ENCODE results near the gene EFHD2.
"Not testable (repeated sequence)": the region's sequence is repeated elsewhere in the genome, so short reads cannot be mapped to it uniquely, and the experiment has no call there.

EFHD2 gene

GRCh38 chr1:15429701-15430149, 20.0 kb downstream of the EFHD2 start:
- no peak for DNase-seq (ENCODE audit: low read depth in 1 of 2, low spot score in 1 of 2)

DNA sequence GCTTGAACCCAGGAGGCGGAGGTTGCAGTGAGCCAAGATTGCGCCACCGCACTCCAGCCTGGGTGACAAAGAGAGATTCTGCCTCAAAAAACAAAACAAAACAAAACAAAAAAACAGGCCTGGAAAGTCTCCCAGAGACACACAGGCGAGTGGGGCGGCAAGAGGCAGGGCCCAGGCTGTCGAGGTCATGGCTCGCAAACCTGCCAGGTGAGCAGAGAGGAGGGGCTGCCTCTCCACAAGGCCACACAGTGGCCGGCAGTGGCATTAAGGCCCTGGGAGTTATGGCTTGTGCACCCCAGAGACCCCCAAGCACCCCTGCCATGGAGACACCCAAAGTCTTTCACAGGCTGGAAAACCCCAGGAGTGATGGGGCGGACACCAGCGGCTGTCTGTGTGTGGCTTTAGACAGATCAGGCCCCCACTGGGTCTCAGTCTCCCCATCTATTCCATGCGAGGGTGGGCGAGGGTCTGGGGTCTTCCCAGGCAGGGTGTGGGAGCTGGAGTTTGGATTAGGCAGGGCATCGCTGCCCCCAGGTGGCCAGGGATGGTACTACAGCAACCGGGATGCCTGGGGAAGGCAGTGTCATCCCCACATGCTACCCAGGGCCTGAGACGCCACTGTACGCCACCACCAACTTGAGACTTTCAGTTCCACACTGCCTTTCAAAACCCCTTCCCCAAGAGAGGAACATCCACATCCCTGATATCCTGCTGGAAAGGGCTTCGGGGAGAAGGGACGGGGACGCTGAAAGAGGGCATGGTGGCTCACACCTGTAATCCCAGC, 21.3 kb downstream of the EFHD2 start:
- peak; percentile 61 to 75 for DNase-seq (ENCODE audit: low read depth in 1 of 2, low spot score in 1 of 2)

GRCh38 chr1:15431571-15431948, 21.9 kb downstream of the EFHD2 start:
- DNase-seq (ENCODE audit: low read depth in 1 of 2, low spot score in 1 of 2): no peak

GRCh38 chr1:15432324-15432723, 22.6 kb downstream of the EFHD2 start:
- DNase-seq (ENCODE audit: low read depth in 1 of 2, low spot score in 1 of 2): no peak

DNA sequence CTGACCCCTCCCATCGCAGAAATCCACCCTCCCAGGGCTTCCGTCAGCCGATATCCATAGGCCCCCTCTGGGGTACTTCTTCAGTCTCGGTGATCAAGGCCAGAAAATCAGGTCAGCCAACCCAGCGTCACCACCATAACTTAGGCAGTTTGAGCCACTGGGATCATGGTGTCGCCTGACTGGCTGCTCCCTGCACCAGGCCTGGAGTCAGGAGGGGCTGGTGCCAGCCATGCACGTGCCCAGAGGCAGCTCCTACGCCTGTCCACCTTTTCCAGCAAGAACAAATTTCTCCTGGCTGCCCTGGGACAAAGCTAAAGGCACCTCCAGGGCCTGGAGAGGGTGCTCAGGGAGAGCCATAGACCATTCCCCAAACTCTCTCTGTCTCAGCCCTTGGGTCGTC, 23.8 kb downstream of the EFHD2 start:
- no peak for DNase-seq (ENCODE audit: low read depth in 1 of 2, low spot score in 1 of 2)

DNA sequence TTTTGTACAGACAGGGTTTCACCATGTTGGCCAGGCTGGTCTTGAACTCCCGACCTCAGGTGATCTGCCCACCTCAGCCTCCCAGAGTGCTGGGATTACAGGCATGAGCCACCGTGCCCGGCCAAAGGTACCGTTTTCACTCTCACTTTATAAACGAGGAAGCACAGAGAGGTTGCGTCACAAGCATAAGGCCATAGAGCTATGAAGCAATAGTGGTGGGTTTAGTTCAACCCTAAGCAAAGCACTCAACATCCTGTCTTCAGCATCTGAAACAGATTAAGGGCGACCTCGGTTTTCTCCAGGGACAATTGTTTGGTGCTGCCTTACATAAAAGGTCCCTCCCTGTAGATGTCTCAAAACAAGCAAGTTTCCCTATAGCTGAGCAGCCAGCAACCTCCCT, 25.1 kb downstream of the EFHD2 start:
- not testable (repeated sequence) for DNase-seq (ENCODE audit: low read depth in 1 of 2, low spot score in 1 of 2)

DNA sequence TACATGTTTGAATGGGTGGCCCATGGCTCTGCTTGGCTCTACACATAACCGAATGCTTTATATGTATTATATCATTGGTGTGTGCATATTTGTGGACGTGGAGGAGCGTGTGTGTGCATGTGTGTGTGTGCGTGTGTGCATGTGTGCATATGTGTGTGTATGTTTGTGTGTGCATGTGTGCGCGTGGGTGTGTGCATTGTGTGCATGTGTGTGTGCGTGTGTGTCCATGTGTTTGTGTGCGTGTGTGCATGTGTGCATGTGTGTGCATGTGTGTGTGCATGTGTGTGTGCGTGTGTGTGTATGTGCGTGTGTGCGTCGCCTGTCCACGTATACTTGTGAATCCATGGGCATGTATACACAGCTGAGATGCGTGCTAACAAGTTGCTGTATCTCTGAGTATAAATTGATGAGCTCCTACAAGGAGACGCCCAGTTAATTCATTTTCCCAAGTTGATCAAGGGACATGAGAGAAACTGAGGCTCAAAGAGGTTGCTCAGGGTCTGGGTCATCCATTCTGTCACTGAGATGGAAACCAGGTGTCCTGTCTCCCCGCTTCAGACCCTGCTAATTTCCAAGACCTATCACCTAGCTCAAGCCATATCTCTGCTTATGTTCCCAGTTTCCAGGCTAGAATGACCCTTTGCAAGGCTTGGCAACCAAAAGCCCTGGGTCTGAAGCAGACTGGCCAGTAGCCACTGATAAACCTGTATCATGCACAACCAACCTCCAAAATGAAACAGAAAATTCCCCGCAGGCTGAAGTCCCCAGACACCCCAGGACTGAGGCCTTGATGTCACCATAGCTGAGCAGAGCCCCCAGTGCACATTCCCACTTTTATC, 25.8 kb downstream of the EFHD2 start:
- no peak for DNase-seq (ENCODE audit: low read depth in 1 of 2, low spot score in 1 of 2)

DNA sequence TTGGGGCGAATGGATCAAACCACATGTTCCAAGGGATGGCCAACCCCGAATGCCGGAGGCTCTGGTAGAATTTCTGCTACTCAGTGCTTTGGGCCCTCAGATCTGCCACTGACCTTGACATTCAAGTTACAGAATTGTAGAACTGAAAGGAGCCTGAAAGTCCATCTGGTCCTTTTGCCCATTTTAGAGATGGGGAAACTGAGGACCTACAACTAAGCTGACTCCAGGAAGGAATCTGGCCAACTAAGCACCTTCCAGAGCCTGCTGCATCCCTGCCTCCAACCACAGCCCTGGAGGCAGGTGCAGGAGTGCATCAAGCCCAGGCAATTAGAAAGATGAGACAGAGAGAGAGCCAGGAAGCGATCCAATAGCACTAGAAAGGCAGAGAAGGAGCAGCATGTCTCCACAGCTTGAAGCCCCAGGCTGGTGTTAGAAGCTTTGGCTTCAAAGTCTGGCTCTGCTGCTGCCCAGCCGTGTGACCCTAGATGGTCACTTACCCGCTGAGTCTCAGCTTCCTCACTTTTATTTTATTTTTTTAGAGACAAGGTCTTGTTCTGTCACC, 27.3 kb downstream of the EFHD2 start:
- no peak for DNase-seq (ENCODE audit: low read depth in 1 of 2, low spot score in 1 of 2)

- DNase-seq (ENCODE audit: low read depth in 1 of 2, low spot score in 1 of 2): no peak
Observed at GRCh38 chr1:15439325-15439724, 29.6 kb downstream of the EFHD2 start.

DNA sequence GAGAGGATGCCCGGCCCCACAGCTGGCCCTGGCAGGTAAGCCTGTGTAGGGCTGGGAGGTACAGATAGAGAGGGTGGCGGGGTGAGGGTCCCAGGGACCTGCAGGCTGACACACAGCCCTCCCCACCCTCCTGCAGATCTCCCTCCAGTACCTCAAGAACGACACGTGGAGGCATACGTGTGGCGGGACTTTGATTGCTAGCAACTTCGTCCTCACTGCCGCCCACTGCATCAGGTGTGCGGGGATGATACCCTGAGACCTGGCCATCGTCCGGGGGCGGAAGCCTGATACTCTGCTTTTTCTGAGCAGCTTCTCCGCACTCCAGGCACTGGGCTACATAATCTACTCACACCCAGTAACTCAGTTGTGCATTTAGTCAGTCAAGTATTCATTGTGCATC, 30.7 kb downstream of the EFHD2 start:
- no peak for DNase-seq (ENCODE audit: low read depth in 1 of 2, low spot score in 1 of 2)

- no peak for DNase-seq (ENCODE audit: low read depth in 1 of 2, low spot score in 1 of 2)
Observed at GRCh38 chr1:15441247-15441646, 31.6 kb downstream of the EFHD2 start.

GRCh38 chr1:15442119-15442518, 32.4 kb downstream of the EFHD2 start:
- no peak for DNase-seq (ENCODE audit: low read depth in 1 of 2, low spot score in 1 of 2)

DNA sequence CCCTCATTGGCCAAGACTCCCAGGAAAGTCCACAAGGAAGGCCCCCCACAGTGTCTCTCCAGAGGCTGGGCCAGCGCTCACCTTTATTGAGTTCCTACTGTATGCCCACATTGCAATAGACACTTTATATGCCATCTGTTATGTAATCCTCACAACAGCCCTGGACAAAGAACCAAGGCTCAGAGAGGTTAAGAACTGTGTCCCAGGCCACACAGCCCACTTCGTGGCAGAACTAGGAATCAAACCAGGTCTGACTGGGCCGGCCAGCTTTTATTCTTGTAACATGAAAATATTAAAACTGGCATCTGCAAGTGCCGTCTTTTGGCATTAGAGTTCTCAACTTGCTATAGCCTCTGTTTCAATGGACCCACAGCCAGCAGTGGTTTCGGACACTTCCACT, 33.1 kb downstream of the EFHD2 start:
- DNase-seq (ENCODE audit: low read depth in 1 of 2, low spot score in 1 of 2): no peak

DNA sequence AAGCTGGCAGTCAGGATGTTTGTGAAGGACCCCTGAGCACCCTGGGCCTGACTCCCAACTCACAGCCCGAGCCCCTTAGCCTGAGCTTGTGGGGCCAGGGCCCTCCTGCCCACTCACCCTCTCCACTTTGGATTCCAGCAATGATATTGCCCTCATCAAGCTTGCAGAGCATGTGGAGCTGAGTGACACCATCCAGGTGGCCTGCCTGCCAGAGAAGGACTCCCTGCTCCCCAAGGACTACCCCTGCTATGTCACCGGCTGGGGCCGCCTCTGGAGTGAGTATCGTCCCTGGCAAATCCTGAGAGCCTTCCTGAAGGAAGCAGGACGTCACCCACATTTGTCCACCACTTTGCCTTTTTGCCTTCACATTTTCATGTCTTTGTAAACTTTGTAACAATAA, 33.6 kb downstream of the EFHD2 start:
- DNase-seq (ENCODE audit: low read depth in 1 of 2, low spot score in 1 of 2): no peak

DNA sequence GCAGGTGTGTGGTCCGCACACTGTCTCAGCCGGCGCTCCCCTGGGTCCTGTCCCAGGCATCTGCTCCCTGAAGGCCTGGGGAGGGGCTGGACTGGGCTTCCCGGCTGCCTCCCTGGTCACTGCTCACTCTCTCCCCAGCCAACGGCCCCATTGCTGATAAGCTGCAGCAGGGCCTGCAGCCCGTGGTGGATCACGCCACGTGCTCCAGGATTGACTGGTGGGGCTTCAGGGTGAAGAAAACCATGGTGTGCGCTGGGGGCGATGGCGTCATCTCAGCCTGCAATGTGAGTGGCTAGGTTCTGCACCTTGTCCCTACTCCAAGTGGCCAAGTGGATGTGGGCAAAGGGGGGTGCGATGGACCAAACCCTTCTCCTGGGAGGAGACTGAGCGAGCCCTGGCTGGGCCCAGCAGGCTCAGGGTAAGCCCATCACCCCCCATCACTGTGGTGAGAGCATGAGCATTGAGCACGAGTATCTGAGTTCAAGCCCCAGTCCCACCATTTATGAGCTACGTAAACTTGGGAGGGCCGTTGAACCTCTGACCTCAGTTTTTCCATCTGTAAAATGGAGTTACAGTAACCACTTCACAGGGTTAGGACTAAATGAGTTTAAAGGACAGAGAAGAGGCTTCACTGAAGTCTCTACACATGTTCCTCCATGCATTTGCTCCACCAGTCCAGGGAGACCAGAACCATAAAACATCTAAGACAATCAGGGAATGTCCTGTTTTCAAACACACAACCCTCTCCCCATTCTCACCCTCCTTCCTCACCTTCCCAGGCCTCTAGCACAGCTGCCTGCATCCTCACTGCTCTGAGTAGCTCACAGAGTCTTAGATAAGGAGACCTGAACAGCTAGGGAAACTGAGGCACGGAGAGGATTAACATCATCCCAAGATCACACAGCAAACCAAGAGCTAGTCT, 35.0 kb downstream of the EFHD2 start:
- no peak for DNase-seq (ENCODE audit: low read depth in 1 of 2, low spot score in 1 of 2)

DNA sequence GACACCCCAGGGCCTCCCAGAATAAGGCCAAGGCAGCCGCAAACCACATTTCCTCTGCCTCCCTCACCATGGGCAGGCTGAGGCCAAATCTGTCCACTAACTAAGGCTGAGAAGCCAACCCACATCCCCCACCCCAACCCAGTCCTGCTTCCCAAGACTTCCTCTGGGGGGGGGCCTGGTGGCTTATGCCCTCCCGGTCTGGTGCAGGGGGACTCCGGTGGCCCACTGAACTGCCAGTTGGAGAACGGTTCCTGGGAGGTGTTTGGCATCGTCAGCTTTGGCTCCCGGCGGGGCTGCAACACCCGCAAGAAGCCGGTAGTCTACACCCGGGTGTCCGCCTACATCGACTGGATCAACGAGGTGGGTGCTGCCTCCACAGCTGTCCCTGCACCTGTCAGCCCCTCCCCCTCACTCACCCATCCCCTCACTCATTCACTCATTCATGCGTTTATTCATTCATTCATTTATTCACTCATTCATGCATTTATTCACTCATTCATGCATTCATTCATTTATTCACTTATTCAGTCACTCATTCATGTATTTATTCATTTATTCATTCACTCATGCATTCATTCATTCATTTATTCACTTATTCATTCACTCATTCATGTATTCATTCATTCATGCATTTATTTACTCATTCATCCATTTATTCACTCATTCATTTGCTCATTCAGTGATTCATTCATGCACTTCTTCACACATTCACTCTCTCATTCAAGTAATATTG, 35.9 kb downstream of the EFHD2 start:
- DNase-seq (ENCODE audit: low read depth in 1 of 2, low spot score in 1 of 2): no peak

GRCh38 chr1:15446212-15446611, 36.5 kb downstream of the EFHD2 start:
- DNase-seq (ENCODE audit: low read depth in 1 of 2, low spot score in 1 of 2): no peak

- no peak for DNase-seq (ENCODE audit: low read depth in 1 of 2, low spot score in 1 of 2)
Observed at GRCh38 chr1:15448877-15449462, 39.3 kb downstream of the EFHD2 start.

GRCh38 chr1:15449567-15449966, 39.9 kb downstream of the EFHD2 start:
- no peak for DNase-seq (ENCODE audit: low read depth in 1 of 2, low spot score in 1 of 2)

Data from stimulated activated CD4-positive, alpha-beta T cell treated with anti-CD3 and anti-CD28 coated beads, Interleukin-15, amount 100 ng/mL, for 1 hour (primary cell).